Purkinje cell (primary cell): Measurements from ENCODE around the gene ASXL2. TPM values are rescaled to one million over a fixed set of nuclear protein-coding genes. Genes with fewer than 3 reads are reported as not detected.

Experiments used
- polyA plus RNA-seq: library from polyadenylated mRNA; unstranded; fragments of >200 nt; fragmentation: Nextera tagmentation; gene quantifications from 2 replicates; pipeline ENCODE4 v1.2.1, GENCODE V29; 2014

The ASXL2 gene
- polyA plus RNA-seq, result 3.1 and 4.0 TPM in 2 replicates

DNA sequence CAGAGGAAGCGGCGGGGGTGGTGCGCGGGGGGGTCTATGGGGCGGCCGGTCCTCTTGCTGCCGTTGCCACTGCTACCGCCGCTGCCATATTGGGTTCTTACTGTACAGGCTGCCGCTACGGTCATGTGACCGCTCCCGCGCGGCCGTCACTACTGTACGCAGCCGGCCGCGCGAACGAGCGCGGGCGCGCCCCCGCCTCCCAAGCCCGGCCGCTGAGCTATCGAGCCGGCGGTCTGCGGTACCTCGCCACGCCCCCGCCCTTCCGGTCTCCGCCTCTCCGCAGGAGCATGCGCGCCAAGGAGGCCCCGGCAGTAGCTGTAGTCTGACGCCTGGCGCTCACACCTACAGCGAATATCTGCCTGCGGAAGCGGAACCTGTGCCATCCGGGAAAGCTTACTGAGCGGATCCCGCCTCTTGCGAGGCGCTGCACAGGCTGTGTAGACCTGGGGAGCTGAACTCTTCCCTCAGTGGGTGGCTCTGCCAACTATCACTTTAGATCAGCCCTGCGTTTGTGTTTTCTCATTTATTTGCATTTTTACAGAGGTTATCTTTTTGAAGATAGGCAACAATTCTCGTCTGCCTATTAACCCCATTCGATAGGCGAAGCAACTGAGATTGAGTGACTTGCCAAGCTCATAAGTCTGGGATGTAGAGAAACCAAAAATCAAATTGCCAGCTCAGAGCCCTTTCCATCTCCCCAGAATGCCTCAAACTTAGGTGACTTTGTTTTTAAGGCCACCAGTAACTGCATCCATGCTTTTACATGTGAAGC, at the start of gene ASXL2:
ASXL2 (minus strand) TSS at position 127 of the 772 bp plus-strand sequence. CDS start 265 bp downstream, outside the sequence.

Other genes starting within 250 kb of the ASXL2 start
- 4.1 and 10.1 TPM in 2 replicates for gene DTNB, start 204.9 kb downstream of the ASXL2 start, polyA plus RNA-seq
- 65.3 and 81.1 TPM in 2 replicates for gene KIF3C, start 104.0 kb upstream of the ASXL2 start, polyA plus RNA-seq
- 56.6 and 62.6 TPM in 2 replicates for gene RAB10, start 155.6 kb upstream of the ASXL2 start, polyA plus RNA-seq